ENCODE measurements around the gene CTSO.

CTSO gene

DNA sequence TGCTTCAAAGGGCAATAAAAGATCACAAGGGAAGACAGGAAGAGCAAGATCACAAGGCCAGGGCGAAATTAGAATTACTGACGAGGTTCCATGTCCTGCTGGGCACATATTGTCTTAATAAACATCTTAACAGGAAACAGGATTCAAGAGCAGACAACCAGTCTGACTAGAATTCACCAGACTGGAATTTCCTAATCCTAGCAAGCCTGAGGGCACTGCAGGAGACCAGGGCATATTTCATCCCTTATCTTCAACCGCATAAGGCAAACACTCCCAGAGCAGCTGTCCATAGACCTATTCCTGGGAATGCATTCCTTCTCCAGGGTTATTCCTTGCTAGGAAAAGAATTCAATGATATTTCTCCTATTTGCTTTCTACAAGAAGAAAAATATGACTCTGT is 62.6 kb downstream of the CTSO start:
- TF ChIP-seq, protein P1, sequence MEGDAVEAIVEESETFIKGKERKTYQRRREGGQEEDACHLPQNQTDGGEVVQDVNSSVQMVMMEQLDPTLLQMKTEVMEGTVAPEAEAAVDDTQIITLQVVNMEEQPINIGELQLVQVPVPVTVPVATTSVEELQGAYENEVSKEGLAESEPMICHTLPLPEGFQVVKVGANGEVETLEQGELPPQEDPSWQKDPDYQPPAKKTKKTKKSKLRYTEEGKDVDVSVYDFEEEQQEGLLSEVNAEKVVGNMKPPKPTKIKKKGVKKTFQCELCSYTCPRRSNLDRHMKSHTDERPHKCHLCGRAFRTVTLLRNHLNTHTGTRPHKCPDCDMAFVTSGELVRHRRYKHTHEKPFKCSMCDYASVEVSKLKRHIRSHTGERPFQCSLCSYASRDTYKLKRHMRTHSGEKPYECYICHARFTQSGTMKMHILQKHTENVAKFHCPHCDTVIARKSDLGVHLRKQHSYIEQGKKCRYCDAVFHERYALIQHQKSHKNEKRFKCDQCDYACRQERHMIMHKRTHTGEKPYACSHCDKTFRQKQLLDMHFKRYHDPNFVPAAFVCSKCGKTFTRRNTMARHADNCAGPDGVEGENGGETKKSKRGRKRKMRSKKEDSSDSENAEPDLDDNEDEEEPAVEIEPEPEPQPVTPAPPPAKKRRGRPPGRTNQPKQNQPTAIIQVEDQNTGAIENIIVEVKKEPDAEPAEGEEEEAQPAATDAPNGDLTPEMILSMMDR (IDR thresholded peaks at IDR 0.05; ENCODE audit: low read depth, low read length), result no peak
- no peak overlapping the region for H3K4me3 ChIP-seq (ENCODE audit: low read depth, low read length)

GRCh38 chr4:155889946-155890345 is 63.7 kb downstream of the CTSO start:
- H3K4me3 ChIP-seq (ENCODE audit: low read depth, low read length), result no peak overlapping the region
- TF ChIP-seq, protein P1 (IDR thresholded peaks at IDR 0.05; ENCODE audit: low read depth, low read length), result no peak

- TF ChIP-seq, protein P1 (IDR thresholded peaks at IDR 0.05; ENCODE audit: low read depth, low read length), result no peak
- no peak overlapping the region for H3K4me3 ChIP-seq (ENCODE audit: low read depth, low read length)
Measured at GRCh38 chr4:155889031-155889793, 64.5 kb downstream of the CTSO start.

DNA sequence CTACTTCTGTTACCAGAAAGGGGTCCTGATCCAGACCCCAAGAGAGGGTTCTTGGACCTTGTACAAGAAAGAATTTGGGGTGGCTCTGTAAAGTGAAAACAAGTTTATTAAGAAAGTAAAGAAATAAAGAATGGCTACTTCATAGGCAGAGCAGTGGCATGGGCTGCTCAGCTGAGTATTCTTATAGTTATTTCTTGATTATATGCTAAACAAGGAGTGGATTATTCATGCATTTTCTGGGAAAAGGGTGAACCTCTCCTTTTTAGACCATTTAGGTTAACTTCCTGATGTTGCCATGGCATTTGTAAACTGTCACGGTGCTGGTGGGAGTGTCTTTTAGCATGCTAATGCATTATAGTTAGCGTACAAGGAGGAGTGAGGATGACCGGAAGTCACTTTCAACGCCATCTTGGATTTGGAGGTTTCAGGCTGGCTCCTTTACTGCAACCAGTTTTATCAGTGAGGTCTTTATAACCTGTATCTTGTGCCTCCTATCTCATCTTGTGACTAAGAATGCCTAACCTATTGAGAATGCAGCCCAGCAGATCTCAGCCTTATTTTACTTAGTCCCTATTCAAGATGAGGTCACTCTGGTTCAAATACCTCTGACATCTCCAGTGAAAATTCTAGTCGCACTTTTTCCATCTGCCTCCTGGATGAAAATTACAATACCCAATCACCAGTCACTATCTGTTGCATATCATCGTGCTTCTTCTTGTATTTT is 65.7 kb downstream of the CTSO start:
- H3K4me3 ChIP-seq (ENCODE audit: low read depth, low read length), result no peak overlapping the region
- TF ChIP-seq, protein P1 (IDR thresholded peaks at IDR 0.05; ENCODE audit: low read depth, low read length), result no peak

DNA sequence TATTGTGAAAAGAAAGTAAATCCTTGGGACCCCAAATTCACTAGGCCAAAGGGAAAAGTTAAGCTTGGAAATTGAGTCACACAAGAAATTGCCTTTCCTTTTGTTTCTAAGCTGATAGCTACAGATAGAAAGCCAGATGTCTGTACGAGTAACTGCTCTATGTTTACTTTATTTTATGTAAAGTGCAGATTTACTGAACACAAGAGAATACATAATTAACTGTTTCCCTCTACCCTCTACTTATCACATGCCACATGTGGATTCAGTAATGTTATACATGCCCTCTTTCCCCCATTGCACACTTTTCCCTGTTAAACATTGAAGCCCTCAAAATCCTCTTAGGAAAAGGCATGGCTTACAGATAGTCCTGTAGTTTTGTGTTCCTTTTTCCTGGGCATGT is 66.6 kb downstream of the CTSO start:
- TF ChIP-seq, protein P1 (IDR thresholded peaks at IDR 0.05; ENCODE audit: low read depth, low read length), result no peak
- H3K4me3 ChIP-seq (ENCODE audit: low read depth, low read length), result no peak overlapping the region

DNA sequence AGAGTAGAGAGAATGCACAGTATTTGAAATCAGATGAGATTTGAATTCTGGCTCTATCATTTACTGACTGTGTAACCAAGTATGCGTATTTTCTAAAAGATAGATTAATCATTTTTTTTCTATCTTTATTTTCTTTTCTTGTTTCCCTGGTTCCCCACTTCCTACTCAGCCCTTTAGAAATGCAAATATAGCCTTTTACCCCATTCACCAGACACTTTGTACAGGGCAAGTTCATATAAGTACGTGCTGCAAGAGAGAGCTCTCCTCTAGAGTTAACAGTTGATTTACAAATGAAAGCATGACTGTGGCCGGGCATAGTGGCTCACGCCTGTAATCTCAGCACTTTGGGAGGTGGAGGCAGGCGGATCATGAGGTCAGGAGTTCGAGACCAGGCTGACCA is 68.0 kb downstream of the CTSO start:
- H3K4me3 ChIP-seq (ENCODE audit: low read depth, low read length), result no peak overlapping the region
- TF ChIP-seq, protein P1 (IDR thresholded peaks at IDR 0.05; ENCODE audit: low read depth, low read length), result no peak

GRCh38 chr4:155883895-155884294 is 69.8 kb downstream of the CTSO start:
- TF ChIP-seq, protein P1 (IDR thresholded peaks at IDR 0.05; ENCODE audit: low read depth, low read length), result no peak

More at GRCh38 chr4:155883895-155884294, 69.8 kb downstream of the CTSO start:
- no peak overlapping the region for H3K4me3 ChIP-seq (ENCODE audit: low read depth, low read length)

Data from WI38 (cell line).